ENCODE measurements around the gene LRRC32.
"Not testable (repeated sequence)": the region's sequence is repeated elsewhere in the genome, so short reads cannot be mapped to it uniquely, and the experiment has no call there.

DNA sequence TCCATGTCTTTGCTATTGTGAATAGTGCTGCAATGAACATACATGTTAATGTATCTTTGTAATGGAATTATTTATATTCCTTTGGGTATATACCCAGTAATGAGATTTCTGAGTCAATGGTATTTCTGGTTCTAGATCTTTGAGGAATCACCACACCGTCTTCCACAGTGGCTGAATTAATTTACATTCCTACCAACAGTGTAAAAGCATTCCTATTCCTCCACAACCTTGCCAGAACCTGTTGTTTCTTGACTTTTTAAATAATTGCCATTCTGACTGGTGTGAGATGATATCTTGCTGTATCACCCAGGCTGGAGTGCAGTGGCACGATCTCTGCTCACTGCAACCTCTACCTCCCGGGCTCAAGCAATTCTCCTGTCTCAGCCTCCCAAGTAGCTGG is 26.8 kb downstream of the LRRC32 start:
- not testable (repeated sequence) for TF ChIP-seq POLR2A, POLR2AphosphoS5, EP300 (IDR thresholded peaks at IDR 0.05)
- TF ChIP-seq, protein P1, sequence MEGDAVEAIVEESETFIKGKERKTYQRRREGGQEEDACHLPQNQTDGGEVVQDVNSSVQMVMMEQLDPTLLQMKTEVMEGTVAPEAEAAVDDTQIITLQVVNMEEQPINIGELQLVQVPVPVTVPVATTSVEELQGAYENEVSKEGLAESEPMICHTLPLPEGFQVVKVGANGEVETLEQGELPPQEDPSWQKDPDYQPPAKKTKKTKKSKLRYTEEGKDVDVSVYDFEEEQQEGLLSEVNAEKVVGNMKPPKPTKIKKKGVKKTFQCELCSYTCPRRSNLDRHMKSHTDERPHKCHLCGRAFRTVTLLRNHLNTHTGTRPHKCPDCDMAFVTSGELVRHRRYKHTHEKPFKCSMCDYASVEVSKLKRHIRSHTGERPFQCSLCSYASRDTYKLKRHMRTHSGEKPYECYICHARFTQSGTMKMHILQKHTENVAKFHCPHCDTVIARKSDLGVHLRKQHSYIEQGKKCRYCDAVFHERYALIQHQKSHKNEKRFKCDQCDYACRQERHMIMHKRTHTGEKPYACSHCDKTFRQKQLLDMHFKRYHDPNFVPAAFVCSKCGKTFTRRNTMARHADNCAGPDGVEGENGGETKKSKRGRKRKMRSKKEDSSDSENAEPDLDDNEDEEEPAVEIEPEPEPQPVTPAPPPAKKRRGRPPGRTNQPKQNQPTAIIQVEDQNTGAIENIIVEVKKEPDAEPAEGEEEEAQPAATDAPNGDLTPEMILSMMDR (IDR thresholded peaks at IDR 0.05): not testable (repeated sequence)
